Thyroid gland (tissue), 4 donors: Measurements from ENCODE around the gene RARRES1.

Experiments used
- POLR2A ChIP-seq, 2 donors: fragments of 450-650 bp; IDR thresholded peaks; one replicate each; pipeline ENCODE4 v1.6.1; 2017; ENCODE audit warnings: antibody characterized with exemption in 2 of 2, mild to moderate bottlenecking in 2 of 2, moderate library complexity in 1 of 2
- TF ChIP-seq, protein P1 (sequence below), 6 experiments: fragments of 200-600 bp in 3 of 6; fragments of 450-650 bp in 3 of 6; sonication (generic) in 3 of 6; IDR thresholded peaks; one replicate each; pipeline ENCODE4 v1.5.1; 2016 to 2019; ENCODE audit warnings: antibody characterized with exemption in 6 of 6, mild to moderate bottlenecking in 2 of 6, inconsistent platforms in 1 of 6, moderate library complexity in 1 of 6

DNA sequence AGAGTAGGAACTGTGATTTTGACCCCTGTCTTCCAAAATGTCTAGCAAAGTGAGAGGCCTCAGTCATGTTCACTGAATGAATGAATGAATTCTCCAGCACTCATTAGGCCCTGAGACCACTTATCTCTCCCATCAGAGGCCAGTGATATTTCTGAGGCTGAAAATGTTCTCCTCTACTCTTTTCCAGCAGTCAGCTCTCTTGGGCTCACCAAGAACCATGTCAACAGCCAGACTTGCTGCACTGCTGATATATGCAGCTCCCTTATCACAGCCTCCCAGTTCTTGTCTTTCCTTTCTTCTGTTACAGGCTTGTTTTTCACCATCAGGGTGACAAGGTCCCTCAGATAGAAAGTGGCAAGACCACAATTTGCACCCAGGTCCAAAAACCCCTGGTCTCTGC is 40.9 kb upstream of the RARRES1 start:
- TF ChIP-seq, protein P1, sequence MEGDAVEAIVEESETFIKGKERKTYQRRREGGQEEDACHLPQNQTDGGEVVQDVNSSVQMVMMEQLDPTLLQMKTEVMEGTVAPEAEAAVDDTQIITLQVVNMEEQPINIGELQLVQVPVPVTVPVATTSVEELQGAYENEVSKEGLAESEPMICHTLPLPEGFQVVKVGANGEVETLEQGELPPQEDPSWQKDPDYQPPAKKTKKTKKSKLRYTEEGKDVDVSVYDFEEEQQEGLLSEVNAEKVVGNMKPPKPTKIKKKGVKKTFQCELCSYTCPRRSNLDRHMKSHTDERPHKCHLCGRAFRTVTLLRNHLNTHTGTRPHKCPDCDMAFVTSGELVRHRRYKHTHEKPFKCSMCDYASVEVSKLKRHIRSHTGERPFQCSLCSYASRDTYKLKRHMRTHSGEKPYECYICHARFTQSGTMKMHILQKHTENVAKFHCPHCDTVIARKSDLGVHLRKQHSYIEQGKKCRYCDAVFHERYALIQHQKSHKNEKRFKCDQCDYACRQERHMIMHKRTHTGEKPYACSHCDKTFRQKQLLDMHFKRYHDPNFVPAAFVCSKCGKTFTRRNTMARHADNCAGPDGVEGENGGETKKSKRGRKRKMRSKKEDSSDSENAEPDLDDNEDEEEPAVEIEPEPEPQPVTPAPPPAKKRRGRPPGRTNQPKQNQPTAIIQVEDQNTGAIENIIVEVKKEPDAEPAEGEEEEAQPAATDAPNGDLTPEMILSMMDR (IDR thresholded peaks at IDR 0.05) = no peak
- no peak for TF ChIP-seq POLR2A (IDR thresholded peaks at IDR 0.05)
